Activated naive CD4-positive, alpha-beta T cell (primary cell): ENCODE results near the gene MKX.

Source experiments
- DNase-seq, 4 experiments: peaks; one replicate each; lab custom pipeline; 2025; lab: John Stamatoyannopoulos, UW

MKX gene, protein sequence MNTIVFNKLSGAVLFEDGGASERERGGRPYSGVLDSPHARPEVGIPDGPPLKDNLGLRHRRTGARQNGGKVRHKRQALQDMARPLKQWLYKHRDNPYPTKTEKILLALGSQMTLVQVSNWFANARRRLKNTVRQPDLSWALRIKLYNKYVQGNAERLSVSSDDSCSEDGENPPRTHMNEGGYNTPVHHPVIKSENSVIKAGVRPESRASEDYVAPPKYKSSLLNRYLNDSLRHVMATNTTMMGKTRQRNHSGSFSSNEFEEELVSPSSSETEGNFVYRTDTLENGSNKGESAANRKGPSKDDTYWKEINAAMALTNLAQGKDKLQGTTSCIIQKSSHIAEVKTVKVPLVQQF

DNA sequence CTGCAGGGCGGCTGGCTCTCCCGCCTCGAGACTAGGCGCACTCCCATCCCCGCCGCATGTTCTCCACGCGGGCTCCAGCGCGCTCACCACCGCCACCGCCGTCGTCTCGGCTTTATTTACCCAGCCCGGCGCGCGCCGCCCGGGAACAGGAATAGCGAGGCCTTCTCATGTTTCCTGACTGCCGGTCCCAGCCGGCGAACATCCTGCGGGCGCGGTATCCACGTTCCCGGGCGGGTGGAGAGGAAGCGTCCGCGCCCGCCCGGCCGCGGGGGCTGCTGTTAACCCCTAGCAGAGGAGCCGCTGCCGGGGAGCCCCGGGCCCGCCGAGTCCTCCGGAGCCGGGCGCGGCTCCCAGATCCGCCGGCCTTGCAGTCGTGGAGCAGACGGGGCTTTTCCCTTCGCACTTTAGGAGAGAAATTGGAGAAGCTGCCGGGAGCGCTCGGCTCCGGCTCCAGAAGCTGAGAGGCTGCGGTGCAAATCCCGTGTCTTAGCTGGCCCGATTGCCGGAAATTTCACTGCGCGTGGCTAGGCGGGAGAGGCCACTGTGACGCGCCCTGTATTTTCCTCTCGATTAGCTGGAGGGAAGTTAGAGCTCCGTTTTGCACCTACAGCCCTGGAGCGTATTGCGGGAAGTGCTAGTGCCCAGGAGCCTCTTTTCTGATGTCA, at the start of gene MKX:
Gene MKX, minus strand, starts transcription at position 88 of the 665 bp plus-strand sequence. CDS start 2,404 bp downstream, outside the sequence.
- DNase-seq: peak in 1 of 4 experiments; percentile 30

DNA sequence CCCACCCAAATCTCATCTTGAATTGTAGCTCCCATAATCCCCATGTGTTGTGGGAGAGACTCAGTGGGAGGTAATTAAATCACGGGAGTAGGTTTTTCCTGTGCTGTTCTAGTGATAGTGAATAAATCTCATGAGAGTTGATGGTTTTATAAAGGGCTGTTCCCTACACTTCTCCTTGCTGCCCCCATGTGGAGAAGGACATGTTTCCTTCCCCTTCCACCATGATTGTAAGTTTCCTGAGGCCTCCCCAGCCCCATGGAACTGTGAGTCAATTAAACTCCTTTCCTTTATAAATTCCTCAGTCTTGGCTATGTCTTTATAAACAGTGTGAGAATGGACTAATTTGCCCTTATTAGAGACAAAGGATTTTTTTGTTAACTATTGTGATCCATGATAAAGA, 48.5 kb upstream of the MKX start:
- DNase-seq: no peak

DNA sequence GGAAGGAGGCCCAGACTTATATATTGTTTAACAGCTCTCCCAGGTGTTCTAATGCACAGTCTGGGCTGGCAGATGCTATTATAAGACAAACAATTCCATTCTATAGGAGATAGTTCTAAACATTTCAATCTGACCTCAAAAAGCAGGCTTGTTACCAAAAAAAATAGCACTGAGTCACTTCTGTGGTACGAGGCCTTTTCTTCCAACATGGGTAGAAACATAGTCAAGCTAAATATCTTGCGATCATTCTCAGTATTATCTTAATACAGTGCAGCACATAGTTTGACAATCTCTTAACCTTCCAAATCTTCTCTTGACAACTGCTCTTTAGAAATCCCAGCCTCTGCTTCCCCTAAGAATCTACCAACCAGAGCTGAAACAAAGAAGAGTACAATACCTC, 46.6 kb upstream of the MKX start:
- DNase-seq: no peak

DNA sequence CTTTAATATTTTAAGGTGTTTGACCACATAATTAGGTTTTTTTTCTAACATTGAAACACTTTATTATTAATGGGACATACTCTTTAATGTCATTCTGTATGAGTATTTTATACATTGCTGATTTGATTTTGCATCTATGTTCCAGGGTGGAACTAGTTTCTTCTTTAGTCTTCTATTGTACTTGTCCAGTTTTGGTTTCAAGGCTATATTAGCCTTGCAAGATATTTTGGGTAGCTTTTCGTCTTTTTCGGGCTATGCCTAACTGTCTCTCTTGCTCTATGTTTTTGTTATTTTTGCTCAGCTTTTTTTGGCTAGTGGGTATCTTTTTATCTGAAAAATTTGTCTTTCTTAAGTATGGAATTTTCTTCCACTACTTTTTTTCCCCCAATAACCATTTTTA, 38.7 kb upstream of the MKX start:
- no peak for DNase-seq

DNA sequence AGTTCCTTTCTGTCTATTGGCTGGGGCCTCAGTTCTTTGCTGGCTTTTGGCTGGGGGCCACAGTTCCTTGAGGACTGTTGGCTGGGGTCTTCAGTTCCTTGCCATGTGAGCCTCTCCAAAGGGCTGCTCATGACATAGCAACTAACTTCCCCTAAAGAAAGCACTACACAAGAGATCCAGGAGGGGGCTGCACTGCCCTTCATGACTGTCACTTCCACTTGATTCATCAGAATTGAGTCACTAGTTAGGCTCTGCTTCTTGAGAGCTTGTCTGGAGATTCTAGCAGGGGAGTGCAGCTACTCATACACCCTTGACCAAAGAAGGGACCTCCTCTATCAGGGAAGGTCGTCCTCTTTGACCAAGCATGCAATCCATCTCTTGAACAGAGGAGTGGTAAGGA, 38.0 kb upstream of the MKX start:
- no peak for DNase-seq

DNA sequence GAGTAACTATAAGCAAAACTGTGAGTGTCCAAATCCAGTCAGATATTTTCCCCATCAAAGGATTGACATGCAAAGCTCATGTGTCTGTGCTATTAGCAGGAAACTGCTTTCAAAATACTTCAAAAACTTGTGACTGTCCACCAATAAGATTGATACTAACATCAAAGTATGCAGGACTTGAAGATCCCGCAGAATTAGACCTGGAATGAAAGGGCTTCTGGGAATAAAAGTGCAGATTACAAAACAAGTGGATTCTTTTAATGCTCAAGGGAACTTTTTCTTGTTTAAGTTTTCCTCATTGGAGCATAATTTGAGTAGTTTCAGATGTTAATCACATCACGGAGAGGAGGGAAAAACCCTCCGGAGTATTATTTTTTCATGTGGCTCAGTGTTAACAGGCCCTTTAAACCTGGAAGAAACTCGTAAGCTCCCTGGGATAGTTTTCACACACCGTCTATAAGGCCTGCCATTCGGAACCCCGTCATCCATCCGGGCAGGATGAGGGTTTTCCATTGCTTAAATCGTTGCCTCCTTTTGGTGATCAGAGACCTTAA, 33.9 kb upstream of the MKX start:
- no peak for DNase-seq

DNA sequence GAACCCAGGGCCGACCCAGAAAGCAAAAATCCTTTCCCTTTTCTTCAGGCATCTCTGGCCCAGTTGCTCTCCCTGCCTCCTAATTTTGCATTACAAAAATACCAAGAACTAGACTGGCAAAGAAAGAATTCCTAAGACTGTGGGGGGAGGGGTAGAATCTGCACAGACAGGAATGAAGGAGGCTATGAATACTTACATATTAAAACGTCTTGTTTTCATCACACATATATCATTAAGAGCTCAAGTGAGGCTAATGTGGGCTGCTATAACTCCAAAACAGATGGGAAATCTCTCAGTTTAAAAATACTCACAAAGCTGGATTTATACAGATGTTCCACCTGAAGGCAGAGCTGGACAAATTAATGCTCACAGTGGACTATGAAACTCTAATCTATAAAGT, 29.2 kb upstream of the MKX start:
- no peak for DNase-seq

DNA sequence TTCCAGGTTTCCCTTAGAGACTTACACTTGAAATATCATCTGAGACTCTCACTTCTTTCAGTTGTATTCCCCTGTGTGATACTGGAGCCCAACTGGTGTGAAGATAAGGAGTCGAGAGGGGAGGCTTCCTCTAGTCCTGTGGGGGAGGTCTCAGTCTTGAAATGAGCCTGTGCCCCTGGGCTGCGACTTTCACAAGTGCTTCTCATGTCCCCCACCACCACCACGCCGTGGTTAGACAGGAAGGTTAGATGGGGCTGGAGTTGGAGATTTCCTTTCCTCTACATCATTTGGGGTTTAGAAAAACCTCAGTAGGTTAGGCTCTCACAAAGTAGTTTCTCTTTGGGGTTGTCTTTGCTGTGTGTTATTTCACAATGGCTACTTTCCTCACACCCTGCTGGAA, 25.6 kb upstream of the MKX start:
- no peak for DNase-seq

DNA sequence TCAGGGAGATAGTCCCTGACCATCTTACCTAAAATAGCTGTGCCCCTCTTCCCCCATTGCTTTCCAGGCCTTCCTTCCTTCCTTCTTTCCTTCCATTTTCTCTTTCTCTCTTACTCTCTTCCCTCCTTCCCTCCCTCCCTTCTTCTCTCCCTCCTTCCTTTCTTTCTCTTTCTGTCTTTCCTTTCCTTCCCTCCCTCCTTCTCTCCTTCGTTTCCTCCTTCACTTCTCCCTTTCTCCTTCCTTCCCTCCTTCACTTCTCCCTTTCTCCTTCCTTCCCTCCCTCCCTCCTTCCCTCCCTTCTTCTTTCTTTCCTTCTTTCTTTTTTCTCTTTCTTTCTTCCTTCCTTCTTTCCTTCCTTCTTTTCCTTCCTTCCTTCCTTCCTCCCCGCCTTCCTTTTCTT, 24.6 kb upstream of the MKX start:
- DNase-seq: no peak

DNA sequence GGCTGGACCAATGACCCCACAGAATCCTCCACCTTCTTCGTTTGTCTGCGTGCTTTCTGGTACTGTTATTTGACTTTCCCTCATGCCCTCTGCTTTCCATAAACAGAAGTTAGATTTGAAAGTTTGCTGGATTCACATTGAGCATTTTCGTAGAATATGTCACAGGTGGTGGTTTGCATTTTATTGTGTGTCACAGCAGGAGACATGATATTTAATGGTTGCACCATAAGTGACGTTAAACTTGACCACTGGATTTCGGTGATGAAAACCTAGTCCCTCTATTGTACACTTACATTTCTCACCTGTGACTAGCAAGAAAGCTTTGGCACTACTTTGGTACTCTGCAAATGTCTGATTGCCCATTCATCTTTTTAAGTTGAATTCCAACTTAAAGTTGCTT, 15.2 kb upstream of the MKX start:
- DNase-seq: no peak

DNA sequence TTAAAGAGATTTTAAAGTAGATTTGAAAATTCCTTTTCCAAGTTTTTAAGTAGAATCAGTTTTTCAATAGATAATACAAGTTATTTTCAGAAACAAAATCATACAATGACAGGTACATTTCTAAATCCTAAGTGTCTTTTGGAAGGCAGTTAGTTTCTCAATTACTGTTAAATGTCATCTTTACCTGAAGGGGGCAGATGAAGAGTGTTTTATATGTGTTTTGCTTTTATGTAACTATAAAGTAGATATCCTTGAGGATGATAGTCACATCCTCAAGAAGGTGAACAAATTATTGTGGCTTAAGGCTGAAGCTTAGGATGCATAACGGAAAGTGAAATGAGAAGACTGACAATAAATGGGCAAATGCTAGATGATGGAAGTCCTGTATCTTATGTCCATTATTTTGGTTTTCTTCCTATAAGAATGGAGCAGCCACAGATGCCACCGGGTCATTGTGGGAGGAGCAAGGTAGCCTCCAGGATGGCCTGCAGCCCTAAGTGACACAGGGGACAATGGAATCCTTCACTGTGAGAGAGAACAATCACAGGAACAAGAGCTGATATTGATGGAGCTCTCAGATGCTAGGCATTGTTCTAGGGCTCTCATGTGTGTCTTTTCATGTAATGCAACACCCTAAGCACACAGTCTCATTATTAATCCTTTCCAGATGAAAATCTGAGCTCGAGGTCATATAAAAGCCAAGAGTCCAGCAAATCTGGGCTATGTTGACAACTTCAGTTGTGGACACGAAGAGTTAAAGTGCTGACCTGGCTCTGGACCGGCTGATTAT, 14.1 kb upstream of the MKX start:
- DNase-seq: no peak

DNA sequence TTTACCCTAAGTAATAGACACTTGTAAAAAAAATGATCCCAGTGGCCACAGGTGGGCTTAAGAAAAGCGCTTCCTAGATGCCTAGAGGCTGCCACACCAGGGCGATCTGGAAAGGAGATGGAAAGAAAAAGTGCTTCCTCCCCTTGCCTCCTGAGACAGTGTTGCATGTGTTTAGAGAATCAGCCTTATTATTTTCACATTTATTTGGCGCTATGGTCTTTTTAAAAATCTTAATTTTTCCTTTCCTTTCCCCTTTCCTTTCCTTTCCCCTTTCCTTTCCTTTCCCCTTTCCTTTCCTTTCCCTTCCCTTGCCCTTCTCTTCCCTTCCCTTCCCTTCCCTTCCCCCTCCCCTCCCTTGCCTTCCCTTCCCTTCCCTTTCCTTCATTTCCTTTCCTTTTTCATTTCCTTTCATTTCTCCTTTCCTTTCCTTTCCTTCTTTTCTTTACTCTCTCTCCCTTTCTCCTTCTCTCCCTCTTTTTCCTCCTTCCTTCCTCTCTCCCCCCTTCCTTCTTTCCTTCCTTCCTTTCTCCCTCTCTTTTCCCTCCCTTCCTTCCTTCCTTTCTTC, 7.1 kb upstream of the MKX start:
- DNase-seq: no peak

DNA sequence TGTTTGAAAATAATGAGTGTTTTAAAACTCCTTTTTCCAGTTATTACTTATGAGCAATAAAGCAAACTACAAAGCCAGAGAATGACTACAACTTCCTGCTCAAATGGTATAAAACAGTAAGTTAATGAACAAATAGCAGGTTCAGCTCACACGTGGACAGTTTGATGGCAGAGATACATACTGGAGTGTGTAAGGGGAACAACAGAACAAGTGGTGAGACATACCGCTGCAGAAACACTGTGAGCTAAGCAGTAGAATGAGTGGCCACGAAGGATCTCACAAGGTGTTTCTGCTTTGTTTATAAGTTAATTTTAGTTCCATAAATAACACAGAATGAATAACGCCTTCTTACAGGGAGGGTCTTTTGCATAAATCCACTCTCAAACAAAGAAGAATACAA, 3.0 kb upstream of the MKX start:
- no peak for DNase-seq

DNA sequence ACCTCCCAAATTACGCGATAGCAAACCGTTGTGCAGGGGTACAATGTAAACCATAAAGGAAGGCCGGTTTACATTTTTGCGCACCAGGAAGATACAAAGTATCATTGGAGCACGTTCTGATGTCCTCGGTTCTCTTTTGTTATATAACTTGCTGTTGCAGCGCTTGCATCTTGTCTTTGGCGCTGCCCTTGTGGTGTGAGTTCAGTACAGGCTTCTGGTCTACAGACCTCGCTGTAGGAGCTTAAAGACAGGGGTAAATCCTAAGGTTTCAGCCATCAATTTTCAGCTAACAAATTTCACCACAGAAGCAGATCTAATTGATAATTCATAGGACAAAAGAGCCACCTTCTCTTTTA, 1.5 kb upstream of the MKX start:
- no peak for DNase-seq

DNA sequence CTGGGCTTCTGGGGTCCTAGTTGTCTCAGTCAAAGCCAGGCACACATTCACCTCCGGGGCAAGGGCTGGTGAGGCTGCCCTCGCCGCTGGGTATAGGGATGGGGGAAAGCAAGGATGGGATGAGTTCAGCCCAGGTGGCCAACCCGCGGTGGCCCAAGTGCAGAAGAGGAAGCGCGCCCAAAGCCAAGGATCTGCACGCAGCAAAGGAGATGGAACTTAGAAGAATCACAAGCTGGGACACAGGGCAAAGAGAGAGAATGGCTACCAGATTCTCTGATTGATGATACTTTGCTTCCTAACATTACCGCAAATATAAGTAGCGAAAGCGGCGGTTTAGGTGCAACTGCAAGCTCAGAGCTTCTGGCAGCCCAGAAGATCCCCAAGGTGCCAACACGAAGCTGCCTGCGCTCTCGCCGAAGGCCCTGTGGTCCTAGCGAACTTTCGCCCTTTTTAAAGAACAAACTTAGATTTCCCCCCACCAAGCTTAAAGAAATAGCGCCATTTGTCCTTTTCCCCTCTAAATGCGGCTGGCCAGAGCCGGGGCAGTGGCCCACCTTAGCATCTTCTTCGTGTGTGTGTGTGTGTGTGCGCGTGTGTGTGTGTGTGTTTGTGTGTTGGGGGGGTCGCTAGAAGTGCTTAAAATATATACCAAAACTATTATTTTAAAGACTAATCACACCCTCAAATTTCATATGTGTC, 927 bp upstream of the MKX start:
- DNase-seq: no peak

DNA sequence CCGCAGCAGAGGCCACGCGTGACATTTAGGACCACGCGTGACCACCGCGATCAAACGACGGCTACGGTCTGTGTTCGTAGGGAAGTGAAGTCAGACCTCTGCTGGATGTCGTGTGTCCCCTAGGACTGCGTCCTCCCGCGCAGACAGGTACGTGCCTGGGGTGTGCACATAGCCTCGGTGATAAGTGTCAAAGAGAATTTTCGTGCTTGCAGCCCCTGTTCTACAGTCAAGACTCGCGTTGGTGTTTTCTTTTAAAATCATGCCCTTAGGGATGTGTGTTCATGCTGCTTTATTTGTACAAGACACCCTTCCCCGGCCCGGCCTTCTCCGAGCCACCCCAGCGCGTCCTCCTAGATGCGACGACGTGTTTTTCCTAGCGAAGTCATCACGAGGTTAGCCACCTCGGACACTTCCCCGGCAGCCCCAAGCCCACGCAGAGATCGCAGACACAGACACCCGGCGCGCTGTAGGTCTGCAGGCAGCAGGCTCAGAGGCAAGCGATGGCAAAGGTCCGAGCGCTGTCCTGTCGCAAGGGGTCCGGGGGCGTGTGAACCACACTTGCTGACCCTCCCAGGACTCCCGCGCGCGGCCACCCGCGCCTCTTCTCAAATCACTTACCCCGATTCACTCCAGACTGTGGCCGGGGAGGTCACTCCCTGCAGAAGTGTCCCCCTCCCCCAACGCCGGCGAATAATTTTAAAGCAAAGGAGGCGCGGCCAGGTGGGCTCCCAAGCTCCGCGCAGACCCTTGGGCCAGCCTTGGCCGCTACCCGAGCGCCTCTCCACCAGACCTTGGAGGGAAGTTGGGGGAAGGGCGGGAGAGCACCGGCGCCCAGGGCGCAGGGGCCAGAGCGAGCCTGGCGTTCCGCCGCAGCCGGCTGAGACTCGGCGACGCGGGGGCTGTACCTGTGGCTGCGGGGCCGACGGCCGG, 552 bp downstream of the MKX start:
- DNase-seq: no peak

DNA sequence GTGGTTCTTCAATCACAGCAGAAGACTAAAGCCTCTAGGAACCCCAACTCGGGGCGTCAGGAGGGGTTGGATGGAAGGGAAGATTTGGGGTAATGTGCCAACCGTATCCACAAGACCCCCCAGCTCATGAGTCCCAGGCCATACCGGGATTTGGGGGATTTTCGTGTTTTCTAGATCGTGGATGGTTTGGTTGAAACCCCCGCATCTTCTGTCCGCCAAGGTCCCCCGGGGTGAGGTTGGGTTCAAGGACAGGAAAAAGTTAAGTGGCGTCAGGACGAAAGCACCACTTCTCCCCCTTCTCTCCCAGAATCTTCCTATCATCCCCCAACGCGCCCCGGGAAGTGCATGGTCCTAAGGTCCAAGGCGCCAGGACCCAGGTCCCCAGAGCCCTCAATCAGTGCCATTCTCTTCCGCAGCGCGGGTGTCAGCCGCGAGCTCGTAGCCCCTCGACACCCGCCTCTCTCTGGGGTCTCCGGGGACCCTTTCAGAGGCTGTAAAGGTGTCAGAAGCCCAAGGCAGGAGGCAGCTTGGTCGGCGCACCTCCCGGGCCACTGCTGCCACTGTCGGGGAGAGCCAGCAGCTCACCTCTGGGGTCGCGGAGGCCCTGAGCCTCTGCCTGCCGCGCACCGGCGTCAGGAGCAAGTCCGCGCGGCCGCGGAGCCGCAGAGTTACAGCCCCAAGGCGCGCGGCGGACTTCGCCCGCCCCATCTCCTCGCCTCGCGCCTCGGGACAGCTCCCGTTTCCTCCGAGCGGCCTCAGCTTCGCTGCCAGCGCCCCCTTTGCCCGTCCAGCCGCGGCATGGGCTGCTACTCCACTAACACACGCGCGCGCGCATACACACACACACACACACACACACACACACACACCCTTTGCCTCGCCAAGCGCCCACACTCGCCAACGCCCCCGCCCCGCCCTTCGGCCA, 1.5 kb downstream of the MKX start:
- no peak for DNase-seq

DNA sequence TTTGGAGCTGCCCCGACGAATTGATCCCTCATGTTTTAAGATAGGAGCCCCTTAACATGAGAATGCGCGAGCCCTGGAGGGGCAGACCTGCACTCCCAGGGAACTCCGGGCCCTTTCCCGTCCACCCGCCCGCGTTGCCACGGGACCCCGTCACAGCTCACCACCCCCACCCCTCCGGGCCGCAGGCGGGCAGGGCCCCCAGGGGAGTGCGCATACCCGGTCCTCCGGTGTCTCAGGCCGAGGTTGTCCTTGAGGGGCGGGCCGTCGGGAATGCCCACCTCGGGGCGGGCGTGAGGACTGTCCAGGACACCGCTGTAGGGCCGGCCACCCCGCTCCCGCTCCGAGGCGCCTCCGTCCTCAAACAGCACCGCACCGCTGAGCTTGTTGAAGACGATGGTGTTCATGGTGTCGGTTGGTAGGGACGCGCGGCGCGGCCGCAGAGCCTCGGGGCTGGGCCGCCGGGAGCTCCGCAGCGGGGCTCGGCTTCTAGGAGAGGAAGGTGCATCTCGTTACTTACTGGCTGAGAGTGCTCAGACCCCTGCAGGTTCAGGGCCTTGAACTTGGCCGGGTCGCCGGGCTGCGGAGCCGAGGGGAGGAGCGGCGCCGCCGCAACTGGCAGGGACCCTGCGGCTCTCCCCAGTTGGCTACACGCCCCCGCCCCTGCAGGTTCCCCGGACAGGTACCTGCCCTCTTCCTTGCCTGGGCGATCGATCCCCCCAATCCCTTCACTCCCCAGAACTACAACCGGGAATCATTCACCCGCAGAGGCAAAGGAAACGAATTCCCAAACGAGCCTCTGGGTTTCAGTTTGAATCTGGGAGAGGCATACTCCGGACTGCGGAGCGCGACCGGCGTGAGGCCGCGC, 2.4 kb downstream of the MKX start:
- DNase-seq: peak in 3 of 4 experiments; percentile 8 to 30 (median 18)
